IPS-NIHi7 (cell line): ENCODE results near the gene SLC25A21.

Source experiments
- DNase-seq: peaks from one replicate; pipeline ENCODE4 v3.0.0; 2012; ENCODE audit warnings: mixed read lengths; ENCODE audit errors: extremely low spot score

The SLC25A21 gene

GRCh38 chr14:36767603-36768281, 404.7 kb downstream of the SLC25A21 start:
- peak; percentile 41 for DNase-seq

GRCh38 chr14:36766974-36767373, 405.4 kb downstream of the SLC25A21 start:
- DNase-seq, result no peak

- peak; percentile 24 for DNase-seq
Observed at GRCh38 chr14:36757734-36758601, 414.4 kb downstream of the SLC25A21 start.

- no peak for DNase-seq
Observed at GRCh38 chr14:36756226-36756625, 416.2 kb downstream of the SLC25A21 start.

- no peak for DNase-seq
Observed at GRCh38 chr14:36755756-36756155, 416.6 kb downstream of the SLC25A21 start.

- DNase-seq, result no peak
Observed at GRCh38 chr14:36751920-36752319, 420.5 kb downstream of the SLC25A21 start.

- no peak for DNase-seq
Observed at GRCh38 chr14:36751106-36751505, 421.3 kb downstream of the SLC25A21 start.

- no peak for DNase-seq
Observed at GRCh38 chr14:36750244-36750643, 422.2 kb downstream of the SLC25A21 start.

GRCh38 chr14:36748610-36749213, 423.7 kb downstream of the SLC25A21 start:
- no peak for DNase-seq

- peak; percentile 51 for DNase-seq
Observed at GRCh38 chr14:36747411-36748184, 424.8 kb downstream of the SLC25A21 start.

- no peak for DNase-seq
Observed at GRCh38 chr14:36746872-36747271, 425.5 kb downstream of the SLC25A21 start.

- DNase-seq, result no peak
Observed at GRCh38 chr14:36741858-36742257, 430.5 kb downstream of the SLC25A21 start.

GRCh38 chr14:36738269-36738668, 434.1 kb downstream of the SLC25A21 start:
- no peak for DNase-seq

GRCh38 chr14:36726128-36726527, 446.3 kb downstream of the SLC25A21 start:
- no peak for DNase-seq

- peak; percentile 43 for DNase-seq
Observed at GRCh38 chr14:36724162-36724561, 448.2 kb downstream of the SLC25A21 start.

GRCh38 chr14:36723530-36723929, 448.9 kb downstream of the SLC25A21 start:
- no peak for DNase-seq

- DNase-seq, result no peak
Observed at GRCh38 chr14:36721877-36722276, 450.5 kb downstream of the SLC25A21 start.

GRCh38 chr14:36720657-36721056, 451.7 kb downstream of the SLC25A21 start:
- DNase-seq, result no peak

GRCh38 chr14:36719823-36720222, 452.6 kb downstream of the SLC25A21 start:
- DNase-seq, result no peak

GRCh38 chr14:36718216-36718615, 454.2 kb downstream of the SLC25A21 start:
- no peak for DNase-seq

GRCh38 chr14:36717363-36717762, 455.0 kb downstream of the SLC25A21 start:
- DNase-seq, result peak; percentile 57
